ENCODE data around the gene MSANTD1.

The MSANTD1 gene

DNA sequence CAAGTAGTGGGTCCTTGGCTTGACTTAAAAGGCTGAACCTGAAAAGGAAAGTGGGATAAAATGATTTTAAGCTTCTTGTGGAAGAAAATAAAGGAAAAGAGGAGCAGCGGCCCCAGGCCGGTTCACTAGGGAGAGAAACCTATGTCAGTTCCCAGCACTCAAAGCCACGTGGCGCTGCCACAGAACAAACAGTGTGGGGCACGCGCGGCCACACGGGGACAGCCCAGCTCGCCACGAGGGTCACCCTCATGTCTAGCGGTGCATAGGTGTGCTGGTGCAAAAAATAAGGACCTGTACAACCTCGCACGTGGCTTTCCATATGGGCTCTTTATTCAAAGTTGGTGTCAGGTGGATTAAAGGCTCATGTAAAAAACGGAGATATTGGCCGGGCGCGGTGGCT lies 17.1 kb downstream of the MSANTD1 start:
- H3K27ac Mint-ChIP-seq, result no peak overlapping the region
- no peaks in the 10 kb centered on the region for H3K36me3 Mint-ChIP-seq (ENCODE audit: low read depth)
- H3K27me3 Mint-ChIP-seq (ENCODE audit: low read depth), result no peaks in the 10 kb centered on the region
- H3K4me1 Mint-ChIP-seq (ENCODE audit: low read depth), result no peaks in the 10 kb centered on the region
- DNase-seq (ENCODE audit: low spot score), result no peak
- no peaks in the 10 kb centered on the region for H3K9me3 Mint-ChIP-seq
- no peak overlapping the region for H3K4me3 Mint-ChIP-seq

DNA sequence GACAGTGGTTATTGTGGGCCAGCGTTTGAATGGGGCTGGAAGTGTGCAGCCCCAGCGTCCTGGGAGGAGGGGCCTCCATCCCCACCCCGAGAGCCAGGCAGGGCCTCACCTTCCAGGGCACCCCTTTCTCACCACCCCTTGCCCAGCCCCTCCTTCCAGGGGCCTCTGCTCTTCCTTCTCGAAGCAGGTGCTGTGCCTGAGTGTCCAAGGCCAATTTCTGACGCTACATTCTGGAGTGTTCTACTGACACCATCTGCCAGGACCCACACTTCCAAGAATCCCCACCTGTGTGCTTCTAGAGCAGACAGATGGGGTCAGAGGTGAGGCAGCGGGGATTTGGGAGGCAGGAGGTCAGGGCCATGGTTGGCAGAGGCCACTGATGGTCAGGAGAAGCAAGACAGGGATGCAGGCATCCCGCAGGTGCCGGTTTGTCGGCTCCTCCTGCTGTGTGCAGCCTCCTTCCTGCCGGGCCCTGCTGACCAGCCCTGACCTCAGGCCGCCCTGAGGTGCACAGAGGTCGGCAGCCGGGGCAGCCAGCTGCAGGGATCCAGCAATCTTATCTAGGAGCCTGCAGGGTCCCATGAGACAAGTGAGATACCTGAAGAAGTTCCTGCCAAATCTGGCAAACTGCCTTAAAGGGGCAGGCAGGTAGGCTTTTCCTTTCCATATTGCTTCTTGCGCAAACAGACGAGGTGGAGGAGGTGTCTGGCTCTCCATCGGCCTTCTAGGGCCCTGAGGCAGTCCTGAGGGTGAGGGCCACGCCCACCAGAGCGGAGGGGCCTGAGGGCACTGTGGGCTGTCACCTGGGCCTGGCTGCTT lies 18.8 kb downstream of the MSANTD1 start:
- H3K36me3 Mint-ChIP-seq (ENCODE audit: low read depth), result no peaks in the 10 kb centered on the region
- DNase-seq (ENCODE audit: low spot score), result no peak
- H3K27me3 Mint-ChIP-seq (ENCODE audit: low read depth), result peaks cover 14% of the 10 kb centered on the region
- no peaks in the 10 kb centered on the region for H3K4me1 Mint-ChIP-seq (ENCODE audit: low read depth)
- no peaks in the 10 kb centered on the region for H3K9me3 Mint-ChIP-seq
- no peak overlapping the region for H3K4me3 Mint-ChIP-seq
- no peak overlapping the region for H3K27ac Mint-ChIP-seq

DNA sequence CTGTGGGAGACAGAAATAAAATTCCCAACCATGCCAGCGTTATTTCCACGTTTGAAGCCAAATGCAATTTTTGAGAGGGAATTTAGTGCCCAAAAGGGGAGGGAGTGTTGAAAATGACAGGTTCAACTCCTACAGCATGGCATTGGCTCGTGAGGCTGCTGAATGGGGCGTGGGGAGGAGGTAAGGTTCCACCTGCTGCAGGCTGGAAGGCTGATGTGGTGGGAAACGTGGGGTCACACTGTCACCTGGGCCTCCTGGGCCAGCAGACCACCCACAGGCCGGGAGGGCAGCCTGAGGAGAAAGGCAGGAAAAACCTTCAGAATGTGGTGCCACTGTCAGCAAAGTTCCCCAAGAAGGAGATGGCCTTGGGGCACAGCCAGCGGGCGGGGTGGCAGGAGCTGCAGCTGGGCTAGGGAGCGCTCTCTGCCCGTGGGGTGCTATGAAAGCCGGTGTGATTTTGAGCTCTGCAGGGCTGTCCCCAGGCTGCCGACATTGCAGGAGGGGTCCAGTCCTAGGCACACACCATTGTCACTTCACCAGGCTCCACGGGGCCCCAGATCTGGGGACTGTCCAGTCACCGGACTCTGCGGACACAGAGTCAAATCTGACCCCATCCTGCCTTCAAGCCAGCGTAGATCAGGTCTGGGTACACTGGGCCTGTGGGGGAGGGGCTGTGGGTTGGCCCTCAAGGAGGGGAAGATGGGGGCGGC lies 19.6 kb downstream of the MSANTD1 start:
- no peaks in the 10 kb centered on the region for H3K36me3 Mint-ChIP-seq (ENCODE audit: low read depth)
- peaks cover 14% of the 10 kb centered on the region for H3K27me3 Mint-ChIP-seq (ENCODE audit: low read depth)
- no peak for DNase-seq (ENCODE audit: low spot score)
- H3K27ac Mint-ChIP-seq, result no peak overlapping the region
- no peaks in the 10 kb centered on the region for H3K9me3 Mint-ChIP-seq
- no peaks in the 10 kb centered on the region for H3K4me1 Mint-ChIP-seq (ENCODE audit: low read depth)
- H3K4me3 Mint-ChIP-seq, result no peak overlapping the region

- H3K4me3 Mint-ChIP-seq, result no peak overlapping the region
- H3K36me3 Mint-ChIP-seq (ENCODE audit: low read depth), result no peaks in the 10 kb centered on the region
Observed at GRCh38 chr4:3269105-3269927, 20.4 kb downstream of the MSANTD1 start.

DNA sequence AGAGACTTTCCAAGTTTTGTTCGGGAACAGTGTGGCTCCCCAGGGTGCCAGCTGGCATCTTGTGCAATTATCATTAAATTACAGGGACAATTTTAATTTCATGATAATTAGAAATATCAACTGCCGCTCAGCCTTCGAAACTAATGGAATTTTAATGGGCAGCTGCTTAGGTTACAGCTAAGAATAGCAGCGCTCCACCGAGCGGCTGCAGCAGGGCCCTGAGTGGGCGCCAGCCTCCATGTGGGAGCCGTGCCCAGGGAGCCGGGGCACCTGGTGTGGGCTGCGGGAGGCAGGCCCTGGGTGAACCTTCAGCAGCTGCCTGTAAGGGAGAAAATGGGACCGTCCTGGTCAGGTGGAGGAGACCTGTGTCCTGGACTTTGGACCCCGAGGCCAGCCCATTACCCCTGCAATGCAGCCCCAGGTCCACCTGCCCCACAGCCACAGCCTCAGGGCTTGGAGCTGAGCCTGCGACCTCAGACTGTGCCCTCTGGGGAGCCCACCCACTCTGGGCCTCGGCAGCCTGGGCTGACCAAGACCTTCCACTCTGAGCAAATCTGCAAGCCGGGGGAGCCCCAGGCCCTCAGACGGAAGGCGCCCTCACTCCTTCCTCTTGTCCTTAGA lies 21.1 kb downstream of the MSANTD1 start:
- H3K36me3 Mint-ChIP-seq (ENCODE audit: low read depth), result no peaks in the 10 kb centered on the region
- H3K4me1 Mint-ChIP-seq (ENCODE audit: low read depth), result no peaks in the 10 kb centered on the region
- no peak overlapping the region for H3K4me3 Mint-ChIP-seq
- DNase-seq (ENCODE audit: low spot score), result no peak
- peaks cover 14% of the 10 kb centered on the region for H3K27me3 Mint-ChIP-seq (ENCODE audit: low read depth)
- no peaks in the 10 kb centered on the region for H3K9me3 Mint-ChIP-seq
- H3K27ac Mint-ChIP-seq, result no peak overlapping the region

More at GRCh38 chr4:3269105-3269927, 20.4 kb downstream of the MSANTD1 start:
- DNase-seq (ENCODE audit: low spot score), result no peak
- Mint-ChIP-seq H3K4me1 (ENCODE audit: low read depth) (no peaks in the 10 kb centered on the region), H3K27ac (no peak overlapping the region), H3K27me3 (ENCODE audit: low read depth) (peaks cover 14% of the 10 kb centered on the region), H3K9me3 (no peaks in the 10 kb centered on the region)

GRCh38 chr4:3271131-3271530 lies 22.2 kb downstream of the MSANTD1 start:
- DNase-seq (ENCODE audit: low spot score), result no peak
- H3K4me3 Mint-ChIP-seq, result no peak overlapping the region

DNA sequence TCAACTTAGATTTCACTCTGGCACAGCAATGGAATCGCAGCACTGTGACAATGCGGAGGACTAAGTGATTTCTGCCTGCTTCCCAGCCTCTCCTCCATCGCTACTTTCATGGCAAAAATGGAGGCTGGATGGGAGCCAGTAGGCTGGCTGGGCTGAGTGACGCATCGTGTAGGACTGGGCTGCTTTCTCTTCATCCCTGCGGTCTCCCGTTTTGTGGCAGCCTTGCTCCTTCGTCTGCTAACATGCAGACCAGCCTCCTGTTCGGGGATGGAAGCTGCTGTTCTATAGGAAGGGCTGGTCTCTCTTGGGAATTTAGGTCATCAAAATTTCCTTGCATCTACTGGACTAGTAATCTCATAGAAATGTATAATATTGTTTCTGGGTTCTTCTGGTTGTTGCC lies 28.0 kb downstream of the MSANTD1 start:
- Mint-ChIP-seq H3K9me3 (no peaks in the 10 kb centered on the region), H3K4me3 (no peak overlapping the region), H3K27me3 (ENCODE audit: low read depth) (peaks cover 32% of the 10 kb centered on the region), H3K4me1 (ENCODE audit: low read depth) (peaks cover 7% of the 10 kb centered on the region), H3K27ac (no peak overlapping the region), H3K36me3 (ENCODE audit: low read depth) (peaks cover 2% of the 10 kb centered on the region)
- no peak for DNase-seq (ENCODE audit: low spot score)

More at GRCh38 chr4:3271131-3271530, 22.2 kb downstream of the MSANTD1 start:
- H3K36me3 Mint-ChIP-seq (ENCODE audit: low read depth), result no peaks in the 10 kb centered on the region
- peaks cover 21% of the 10 kb centered on the region for H3K27me3 Mint-ChIP-seq (ENCODE audit: low read depth)
- no peak overlapping the region for H3K27ac Mint-ChIP-seq
- peaks cover 6% of the 10 kb centered on the region for H3K4me1 Mint-ChIP-seq (ENCODE audit: low read depth)
- no peaks in the 10 kb centered on the region for H3K9me3 Mint-ChIP-seq

GRCh38 chr4:3280466-3280865 lies 31.5 kb downstream of the MSANTD1 start:
- Mint-ChIP-seq H3K4me3 (no peak overlapping the region), H3K4me1 (ENCODE audit: low read depth) (peaks cover 7% of the 10 kb centered on the region), H3K9me3 (no peaks in the 10 kb centered on the region), H3K27me3 (ENCODE audit: low read depth) (peaks cover 30% of the 10 kb centered on the region), H3K27ac (no peak overlapping the region), H3K36me3 (ENCODE audit: low read depth) (peaks cover 2% of the 10 kb centered on the region)
- DNase-seq (ENCODE audit: low spot score), result no peak

DNA sequence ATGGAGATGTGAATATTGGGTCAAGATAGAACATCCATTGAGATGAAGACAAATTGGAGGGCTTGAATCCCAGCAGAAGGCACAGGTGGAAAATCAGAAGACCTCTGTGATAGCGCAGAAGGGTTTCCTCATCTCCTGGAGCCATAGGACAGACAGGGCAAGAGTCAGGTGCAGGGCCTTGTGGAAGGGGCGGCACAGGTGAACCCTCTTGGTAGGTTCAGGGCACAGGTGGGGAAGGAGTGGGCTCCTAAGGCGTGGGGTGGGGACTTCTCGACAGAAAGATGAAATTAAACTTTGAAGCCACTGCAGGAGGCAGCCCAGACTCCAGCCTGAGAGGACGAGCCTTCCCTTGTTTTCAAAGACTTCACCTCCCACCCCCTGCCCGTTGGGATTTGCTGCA lies 34.5 kb downstream of the MSANTD1 start:
- H3K27me3 Mint-ChIP-seq (ENCODE audit: low read depth), result peaks cover 24% of the 10 kb centered on the region
- no peaks in the 10 kb centered on the region for H3K9me3 Mint-ChIP-seq
- no peaks in the 10 kb centered on the region for H3K36me3 Mint-ChIP-seq (ENCODE audit: low read depth)
- H3K4me3 Mint-ChIP-seq, result no peak overlapping the region
- no peaks in the 10 kb centered on the region for H3K4me1 Mint-ChIP-seq (ENCODE audit: low read depth)
- DNase-seq (ENCODE audit: low spot score), result no peak
- no peak overlapping the region for H3K27ac Mint-ChIP-seq

- DNase-seq (ENCODE audit: low spot score), result no peak
- Mint-ChIP-seq H3K27me3 (ENCODE audit: low read depth) (peaks cover 24% of the 10 kb centered on the region), H3K36me3 (ENCODE audit: low read depth) (no peaks in the 10 kb centered on the region), H3K9me3 (no peaks in the 10 kb centered on the region), H3K4me3 (no peak overlapping the region), H3K27ac (no peak overlapping the region), H3K4me1 (ENCODE audit: low read depth) (no peaks in the 10 kb centered on the region)
Observed at GRCh38 chr4:3283916-3284315, 35.0 kb downstream of the MSANTD1 start.

- H3K4me3 Mint-ChIP-seq, result no peak overlapping the region
- no peaks in the 10 kb centered on the region for H3K4me1 Mint-ChIP-seq (ENCODE audit: low read depth)
- no peaks in the 10 kb centered on the region for H3K9me3 Mint-ChIP-seq
- H3K27ac Mint-ChIP-seq, result no peak overlapping the region
- H3K36me3 Mint-ChIP-seq (ENCODE audit: low read depth), result no peaks in the 10 kb centered on the region
- no peak for DNase-seq (ENCODE audit: low spot score)
- peaks cover 29% of the 10 kb centered on the region for H3K27me3 Mint-ChIP-seq (ENCODE audit: low read depth)
Observed at GRCh38 chr4:3284734-3285557, 36.0 kb downstream of the MSANTD1 start.

DNA sequence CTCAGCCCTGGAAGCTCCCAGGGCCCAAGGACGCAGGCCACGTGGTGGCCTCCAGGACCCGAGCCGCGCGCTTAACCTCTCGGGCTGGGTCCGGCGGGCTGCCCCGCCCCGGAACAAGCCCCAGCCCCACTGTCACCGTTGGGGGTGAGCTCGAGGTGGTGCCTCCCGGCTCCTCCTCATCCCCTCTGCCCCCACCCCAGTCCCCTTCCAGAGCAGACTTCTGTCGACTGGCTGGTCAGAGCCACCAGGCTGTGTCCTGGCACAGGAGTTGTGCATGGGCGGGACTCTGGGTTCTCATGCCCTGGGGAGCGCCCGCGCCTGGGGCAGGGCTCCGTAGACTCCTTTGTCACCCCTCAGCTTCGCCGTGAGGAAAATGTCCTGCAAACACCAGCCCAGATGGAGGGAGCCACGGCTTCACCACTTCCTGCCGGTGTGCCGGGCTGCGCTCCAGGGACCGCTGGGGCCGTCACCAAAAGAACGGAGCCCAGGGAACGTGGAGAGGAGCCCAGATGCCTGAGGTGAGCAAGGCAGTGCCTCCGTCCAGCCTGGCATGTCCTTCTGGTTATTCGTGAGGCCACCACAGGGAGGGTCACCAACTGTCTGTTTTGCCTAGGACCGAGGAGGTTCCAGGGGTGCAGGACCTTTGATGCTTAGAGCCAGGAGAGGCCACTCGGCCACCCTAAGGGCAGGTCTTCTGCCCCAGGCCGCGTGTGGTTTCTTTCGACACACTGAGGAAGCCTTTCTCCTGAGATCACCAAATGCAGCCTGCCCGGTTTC lies 36.8 kb downstream of the MSANTD1 start:
- Mint-ChIP-seq H3K4me3 (no peak overlapping the region), H3K27ac (no peak overlapping the region)

More for the DNA sequence above, 36.8 kb downstream of the MSANTD1 start:
- no peaks in the 10 kb centered on the region for H3K4me1 Mint-ChIP-seq (ENCODE audit: low read depth)
- no peaks in the 10 kb centered on the region for H3K9me3 Mint-ChIP-seq
- H3K27me3 Mint-ChIP-seq (ENCODE audit: low read depth), result peaks cover 33% of the 10 kb centered on the region
- no peaks in the 10 kb centered on the region for H3K36me3 Mint-ChIP-seq (ENCODE audit: low read depth)
- no peak for DNase-seq (ENCODE audit: low spot score)
